MCF 10A (cell line): ENCODE results near the gene TMEM59L. TPM values are rescaled to one million over a fixed set of nuclear protein-coding genes. Genes with fewer than 3 reads are reported as not detected.

Experiments used
- BruUV-seq: library from RNA; stranded (reverse); fragments of 400-500 nt; replicated peaks from 2 replicates; lab custom pipeline; 2021; lab: Mats Ljungman, UMichigan
- CTCF ChIA-PET: fragments of 300-600 bp; sonication (Branson Sonifier 250); formaldehyde crosslinking; extraction: SDS; loops from one replicate; lab custom pipeline; 2021; ENCODE audit warnings: antibody characterized with exemption, inconsistent platforms; lab: Yijun Ruan, JAX
- POLR2A ChIA-PET: fragments of 300-600, 350-650 bp; sonication (Branson Sonifier 250); formaldehyde crosslinking; extraction: SDS; loops from one replicate; lab custom pipeline; 2020; ENCODE audit warnings: antibody characterized with exemption, inconsistent platforms; lab: Yijun Ruan, JAX
- DNase-seq: peaks from one replicate; pipeline ENCODE4 v3.0.0-alpha.2; 2018; ENCODE audit not compliant: unreplicated experiment
- H3K27ac Mint-ChIP-seq: one replicate; pipeline ENCODE4 v1.8.0; 2022; ENCODE audit warnings: mild to moderate bottlenecking, low read depth, mixed read lengths; ENCODE audit not compliant: unreplicated experiment
- H3K27me3 Mint-ChIP-seq: one replicate; pipeline ENCODE4 v1.8.0; 2022; ENCODE audit warnings: mixed read lengths; ENCODE audit not compliant: insufficient read depth, unreplicated experiment
- H3K36me3 Mint-ChIP-seq: one replicate; pipeline ENCODE4 v1.8.0; 2022; ENCODE audit warnings: mild to moderate bottlenecking, moderate library complexity, mixed read lengths; ENCODE audit not compliant: insufficient read depth, unreplicated experiment
- H3K4me1 Mint-ChIP-seq: one replicate; pipeline ENCODE4 v1.8.0; 2022; ENCODE audit warnings: mixed read lengths; ENCODE audit not compliant: insufficient read depth, unreplicated experiment
- H3K4me3 Mint-ChIP-seq: one replicate; pipeline ENCODE4 v1.8.0; 2022; ENCODE audit warnings: mild to moderate bottlenecking, moderate library complexity, mixed read lengths; ENCODE audit not compliant: unreplicated experiment
- H3K9me3 Mint-ChIP-seq: one replicate; pipeline ENCODE4 v1.8.0; 2022; ENCODE audit warnings: mixed read lengths; ENCODE audit not compliant: unreplicated experiment
- intact Hi-C: fragments of 100-400 bp; cut with micrococcal nuclease; formaldehyde crosslinking; loops from 2 replicates; pipeline ENCODE4 v1.14.1; 2022
- total RNA-seq: library from RNA; stranded (reverse); gene quantifications from 2 replicates; pipeline ENCODE4 v1.2.3, GENCODE V29; 2022
- TF ChIP-seq, protein P1 (sequence below): fragments of 200-600 bp; IDR thresholded peaks from one replicate; pipeline ENCODE4 v1.8.0; 2022; ENCODE audit warnings: antibody characterized with exemption, mild to moderate bottlenecking; ENCODE audit not compliant: unreplicated experiment

Gene TMEM59L
- total RNA-seq, 1 experiment from 2014 or later: 0.33 TPM

DNA sequence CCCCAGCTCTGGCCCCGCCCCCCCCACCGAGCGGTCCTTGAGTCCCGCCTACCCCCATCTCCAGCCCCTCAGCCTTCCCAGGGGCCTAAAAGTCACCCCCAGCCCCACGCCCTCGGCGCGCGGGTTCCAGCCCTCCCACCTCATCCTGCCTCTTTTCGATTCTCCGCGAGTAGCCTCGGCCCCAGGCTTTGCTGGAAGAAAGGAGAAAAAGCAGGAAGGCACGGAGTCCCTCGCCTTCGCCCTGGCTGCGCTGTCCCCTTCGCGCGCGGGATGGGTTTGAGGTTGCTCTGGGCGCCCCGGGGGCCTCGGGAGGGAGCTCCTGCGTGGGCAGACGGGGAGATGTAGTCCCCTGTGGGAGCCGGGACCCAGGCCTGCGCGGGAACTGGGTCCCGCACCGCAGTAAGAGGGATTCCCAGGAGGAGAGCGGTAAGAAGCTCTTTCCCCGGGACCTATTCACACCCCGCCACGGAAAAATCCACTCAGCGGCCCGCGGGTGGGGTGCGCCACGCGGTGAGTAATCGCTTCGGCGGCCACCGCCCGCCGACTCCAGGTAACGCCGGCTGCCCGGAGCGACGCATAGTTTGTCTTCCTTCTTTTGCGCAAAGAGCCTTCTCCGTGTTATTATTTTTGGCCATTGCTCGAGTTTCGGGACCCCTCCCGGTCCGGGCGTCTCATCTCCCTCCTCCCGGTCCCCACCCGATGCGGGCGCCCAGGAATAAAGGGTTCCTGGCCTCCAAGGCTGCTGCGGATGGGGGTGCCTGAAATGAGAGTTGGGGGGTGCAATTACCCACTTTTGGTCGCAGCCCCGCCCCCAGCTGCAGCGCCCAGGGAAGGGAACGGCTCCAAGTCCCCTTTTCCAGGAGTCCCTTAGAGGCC, 5.2 kb upstream of the TMEM59L start:
- Mint-ChIP-seq H3K4me3 (peak overlapping the region; percentile 72), H3K27ac (no peak overlapping the region), H3K9me3 (no peaks in the 10 kb centered on the region), H3K27me3 (peaks cover 63% of the 10 kb centered on the region), H3K36me3 (no peaks in the 10 kb centered on the region), H3K4me1 (peaks cover 10% of the 10 kb centered on the region)
- no TSS peak for BruUV-seq
- TF ChIP-seq, protein P1, sequence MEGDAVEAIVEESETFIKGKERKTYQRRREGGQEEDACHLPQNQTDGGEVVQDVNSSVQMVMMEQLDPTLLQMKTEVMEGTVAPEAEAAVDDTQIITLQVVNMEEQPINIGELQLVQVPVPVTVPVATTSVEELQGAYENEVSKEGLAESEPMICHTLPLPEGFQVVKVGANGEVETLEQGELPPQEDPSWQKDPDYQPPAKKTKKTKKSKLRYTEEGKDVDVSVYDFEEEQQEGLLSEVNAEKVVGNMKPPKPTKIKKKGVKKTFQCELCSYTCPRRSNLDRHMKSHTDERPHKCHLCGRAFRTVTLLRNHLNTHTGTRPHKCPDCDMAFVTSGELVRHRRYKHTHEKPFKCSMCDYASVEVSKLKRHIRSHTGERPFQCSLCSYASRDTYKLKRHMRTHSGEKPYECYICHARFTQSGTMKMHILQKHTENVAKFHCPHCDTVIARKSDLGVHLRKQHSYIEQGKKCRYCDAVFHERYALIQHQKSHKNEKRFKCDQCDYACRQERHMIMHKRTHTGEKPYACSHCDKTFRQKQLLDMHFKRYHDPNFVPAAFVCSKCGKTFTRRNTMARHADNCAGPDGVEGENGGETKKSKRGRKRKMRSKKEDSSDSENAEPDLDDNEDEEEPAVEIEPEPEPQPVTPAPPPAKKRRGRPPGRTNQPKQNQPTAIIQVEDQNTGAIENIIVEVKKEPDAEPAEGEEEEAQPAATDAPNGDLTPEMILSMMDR: no peak
- no peak for DNase-seq
- ChIA-PET POLR2A (interaction anchor here (0.6 to 1.4 kb wide), 3 partner anchors 12 to 49 kb away, joined by 3 to 6 read pairs (median 3); partner anchors contain the start of gene REX1BD), CTCF (interaction anchor here (1.5 kb wide), 1 partner anchor 19 kb away, joined by 3 read pairs; the partner anchor contains the start of gene REX1BD)
- intact Hi-C loops: no loop called here

- no TSS peak for BruUV-seq
- Mint-ChIP-seq H3K27me3 (peaks cover 64% of the 10 kb centered on the region), H3K4me1 (peaks cover 11% of the 10 kb centered on the region), H3K36me3 (no peaks in the 10 kb centered on the region), H3K9me3 (no peaks in the 10 kb centered on the region), H3K27ac (no peak overlapping the region), H3K4me3 (peak overlapping the region; percentile 72)
- ChIA-PET POLR2A (interaction anchor here (0.7 to 1.4 kb wide), 2 partner anchors 11 to 19 kb away, joined by 3 to 6 read pairs; partner anchors contain the start of gene REX1BD), CTCF (interaction anchor here (1.5 kb wide), 1 partner anchor 20 kb away, joined by 3 read pairs; the partner anchor contains the start of gene REX1BD)
- intact Hi-C loops: no loop called here
- no peak for DNase-seq
- TF ChIP-seq, protein P1: no peak
Observed at GRCh38 chr19:18608102-18608804, 4.4 kb upstream of the TMEM59L start.

DNA sequence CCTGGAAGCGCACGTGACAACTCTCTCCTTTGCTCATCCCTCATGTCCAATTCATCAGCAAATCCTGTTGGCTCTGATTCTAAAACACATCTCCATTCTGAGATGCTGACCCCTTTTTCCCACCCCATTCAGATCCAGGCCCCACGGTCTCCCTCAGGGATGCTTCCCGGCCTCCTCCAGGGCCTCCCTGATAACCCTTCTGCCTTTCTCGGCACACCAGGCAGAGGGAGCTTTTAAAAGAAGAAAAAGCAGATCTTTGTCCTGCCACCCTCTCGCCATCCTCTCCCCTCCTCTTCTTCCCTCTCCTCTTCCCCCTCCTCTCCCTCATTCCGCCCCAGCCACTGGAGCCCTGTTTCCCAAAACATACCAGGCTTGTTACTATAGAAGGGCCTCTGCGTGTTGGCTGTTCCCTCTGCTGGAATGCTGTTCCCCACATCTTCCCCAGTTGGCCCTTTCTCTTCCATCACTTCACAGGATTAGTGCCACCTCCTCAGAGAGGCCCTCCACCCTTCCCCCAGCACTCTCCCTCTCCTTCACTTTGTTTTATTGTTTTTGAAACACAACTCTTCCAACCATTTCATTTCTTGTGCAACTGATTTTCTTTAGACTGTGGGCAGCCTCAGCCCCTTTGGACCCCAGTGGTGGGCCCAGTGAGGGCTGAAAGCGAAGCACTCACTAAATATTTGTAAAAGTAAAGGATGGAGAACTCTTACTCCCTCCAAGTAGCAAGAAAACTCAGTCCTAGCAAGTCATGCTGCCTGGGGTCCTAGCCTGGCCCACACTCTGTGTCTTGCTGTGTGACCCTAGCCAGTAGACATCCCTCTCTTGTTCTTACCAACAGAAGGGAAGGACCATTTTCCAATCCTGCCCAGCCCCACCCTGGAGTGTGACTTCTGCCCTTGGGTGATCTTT, 3.6 kb upstream of the TMEM59L start:
- no peak for DNase-seq
- ChIA-PET POLR2A (no interaction called here), CTCF (interaction anchor here (0.6 to 1.0 kb wide), 2 partner anchors 15 to 378 kb away, joined by 3 to 4 read pairs; no protein-coding TSS in a partner anchor)
- peaks cover 68% of the 10 kb centered on the region for H3K27me3 Mint-ChIP-seq
- no peak overlapping the region for H3K4me3 Mint-ChIP-seq
- intact Hi-C loops: no loop called here
- no TSS peak for BruUV-seq
- no peak overlapping the region for H3K27ac Mint-ChIP-seq
- H3K9me3 Mint-ChIP-seq: no peaks in the 10 kb centered on the region
- TF ChIP-seq, protein P1: no peak
- H3K4me1 Mint-ChIP-seq: peaks cover 11% of the 10 kb centered on the region
- no peaks in the 10 kb centered on the region for H3K36me3 Mint-ChIP-seq
